ENCODE measurements around the gene DAPK1. TPM values are rescaled to one million over a fixed set of nuclear protein-coding genes. Genes with fewer than 3 reads are reported as not detected.

DAPK1 gene
- total and polyA plus RNA-seq, 12 donors = 5.4 to 44.6 (median 21.3) TPM

- no peaks in the 10 kb centered on the region for H3K9me3 ChIP-seq (replicated peaks in 1 of 3)
- WGBS, 4 donors = 81 to 91% (median 86%) methylated on average over 3 of the region's 3 CpGs
- DNase-seq = no peak
These were observed 169.6 kb downstream of the DAPK1 start for GRCh38 chr9:87667164-87667738.

GRCh38 chr9:87668222-87668621 lies 170.6 kb downstream of the DAPK1 start:
- Histone ChIP-seq H3K4me3 (no peak overlapping the region), H3K36me3 (replicated peaks in 1 of 2) (no peaks in the 10 kb centered on the region), H3K4me1 (replicated peaks in 1 of 2) (no peaks in the 10 kb centered on the region), H3K9me3 (replicated peaks in 1 of 3) (no peaks in the 10 kb centered on the region), H3K27ac (no peak overlapping the region), H3K27me3 (no peaks in the 10 kb centered on the region)
- no peak for TF ChIP-seq CTCF (IDR thresholded peaks at IDR 0.05)
- TF ChIP-seq POLR2A (IDR thresholded peaks at IDR 0.05) = no peak
- intact Hi-C loops (cut with DNase I) = no loop called here
- no peak for DNase-seq
- WGBS, 4 donors = 75 to 90% (median 81%) methylated on average over 8 of the region's 8 CpGs

More at GRCh38 chr9:87667164-87667738, 169.6 kb downstream of the DAPK1 start:
- H3K27me3 ChIP-seq = no peaks in the 10 kb centered on the region
- no peak overlapping the region for H3K4me3 ChIP-seq
- TF ChIP-seq CTCF (IDR thresholded peaks at IDR 0.05) (peak in 2 of 6 experiments; percentile 12 to 17), POLR2A (IDR thresholded peaks at IDR 0.05) (no peak)
- H3K36me3 ChIP-seq (replicated peaks in 1 of 2) = no peaks in the 10 kb centered on the region
- no peaks in the 10 kb centered on the region for H3K4me1 ChIP-seq (replicated peaks in 1 of 2)
- no peak overlapping the region for H3K27ac ChIP-seq
- intact Hi-C loops (cut with DNase I) = no loop called here

GRCh38 chr9:87668722-87669121 lies 171.1 kb downstream of the DAPK1 start:
- intact Hi-C loops (cut with DNase I) = no loop called here
- DNase-seq = no peak
- H3K36me3 ChIP-seq (replicated peaks in 1 of 2) = no peaks in the 10 kb centered on the region
- H3K27ac ChIP-seq = no peak overlapping the region
- H3K27me3 ChIP-seq = no peaks in the 10 kb centered on the region
- no peak overlapping the region for H3K4me3 ChIP-seq
- 63 to 86% (median 76%) methylated on average over 4 of the region's 4 CpGs for WGBS, 4 donors
- H3K4me1 ChIP-seq (replicated peaks in 1 of 2) = no peaks in the 10 kb centered on the region
- no peak for TF ChIP-seq POLR2A (IDR thresholded peaks at IDR 0.05)
- TF ChIP-seq CTCF (IDR thresholded peaks at IDR 0.05) = no peak
- no peaks in the 10 kb centered on the region for H3K9me3 ChIP-seq (replicated peaks in 1 of 3)

- Histone ChIP-seq H3K27me3 (no peaks in the 10 kb centered on the region), H3K4me1 (replicated peaks in 1 of 2) (no peaks in the 10 kb centered on the region), H3K9me3 (replicated peaks in 1 of 3) (no peaks in the 10 kb centered on the region), H3K27ac (no peak overlapping the region), H3K36me3 (replicated peaks in 1 of 2) (no peaks in the 10 kb centered on the region), H3K4me3 (no peak overlapping the region)
- intact Hi-C loops (cut with DNase I) = loop anchor here in 1 of 2 donors (5.0 kb wide), 1 partner anchor 333 kb away; no protein-coding TSS in a partner anchor
- no peak for DNase-seq
- TF ChIP-seq POLR2A (IDR thresholded peaks at IDR 0.05) = no peak
- no peak for TF ChIP-seq CTCF (IDR thresholded peaks at IDR 0.05)
- 82 to 90% (median 86%) methylated on average over 15 to 18 of the region's 18 CpGs for WGBS, 4 donors
These were observed 173.1 kb downstream of the DAPK1 start for GRCh38 chr9:87670572-87671264.

Data from adrenal gland (tissue), 12 donors.